SH-SY5Y (cell line): ENCODE measurements around the gene IL6R.

Experiments used
- GATA2 ChIP-seq: IDR thresholded peaks from 2 replicates; pipeline ENCODE4 v1.6.1; 2011; ENCODE audit warnings: mild to moderate bottlenecking, low read depth, low read length
- GATA3 ChIP-seq: IDR thresholded peaks from 2 replicates; pipeline ENCODE4 v1.6.1; 2011; ENCODE audit warnings: low read depth, mild to moderate bottlenecking, low read length, moderate library complexity

DNA sequence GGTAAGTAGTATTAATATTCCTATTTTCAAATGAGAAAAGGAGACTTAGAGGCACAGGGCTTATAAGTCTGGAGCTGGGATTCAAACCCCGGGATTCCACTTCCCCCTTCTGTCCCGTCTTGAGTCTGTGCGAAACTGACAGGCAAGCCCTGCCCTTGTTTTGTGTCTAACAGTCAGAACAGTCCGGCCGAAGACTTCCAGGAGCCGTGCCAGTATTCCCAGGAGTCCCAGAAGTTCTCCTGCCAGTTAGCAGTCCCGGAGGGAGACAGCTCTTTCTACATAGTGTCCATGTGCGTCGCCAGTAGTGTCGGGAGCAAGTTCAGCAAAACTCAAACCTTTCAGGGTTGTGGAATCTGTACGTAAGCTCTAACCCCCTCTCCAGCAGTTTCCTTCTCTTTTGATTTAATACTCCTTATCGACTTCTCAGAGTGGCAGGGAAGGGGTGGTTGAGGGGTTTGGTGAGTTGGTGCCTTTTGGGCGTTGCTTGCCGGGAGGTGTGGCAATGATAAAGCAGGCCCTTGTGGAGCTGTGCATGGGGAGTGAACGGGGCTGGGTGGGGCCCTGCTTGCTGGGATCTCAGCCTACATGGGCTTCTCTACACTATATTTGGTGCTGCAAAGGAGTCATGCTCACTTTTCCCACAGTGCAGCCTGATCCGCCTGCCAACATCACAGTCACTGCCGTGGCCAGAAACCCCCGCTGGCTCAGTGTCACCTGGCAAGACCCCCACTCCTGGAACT is 29.4 kb downstream of the IL6R start:
- TF ChIP-seq GATA3: no peak
- TF ChIP-seq GATA2: no peak
